Suprapubic skin (tissue), 3 donors: ENCODE data around the gene MBNL2.

Experiments
- POLR2A ChIP-seq, 2 donors: fragments of 450-650 bp; IDR thresholded peaks; one replicate each; pipeline ENCODE4 v1.6.1; 2017; ENCODE audit warnings: antibody characterized with exemption in 2 of 2, mild to moderate bottlenecking in 2 of 2, moderate library complexity in 2 of 2
- TF ChIP-seq, protein P1 (sequence below), 2 donors: fragments of 200-600 bp in 1 of 2; fragments of 450-650 bp in 1 of 2; sonication (generic) in 1 of 2; IDR thresholded peaks; one replicate each; pipeline ENCODE4 v1.5.1; 2016 to 2019; ENCODE audit warnings: antibody characterized with exemption in 2 of 2, mild to moderate bottlenecking in 1 of 2, moderate library complexity in 1 of 2

DNA sequence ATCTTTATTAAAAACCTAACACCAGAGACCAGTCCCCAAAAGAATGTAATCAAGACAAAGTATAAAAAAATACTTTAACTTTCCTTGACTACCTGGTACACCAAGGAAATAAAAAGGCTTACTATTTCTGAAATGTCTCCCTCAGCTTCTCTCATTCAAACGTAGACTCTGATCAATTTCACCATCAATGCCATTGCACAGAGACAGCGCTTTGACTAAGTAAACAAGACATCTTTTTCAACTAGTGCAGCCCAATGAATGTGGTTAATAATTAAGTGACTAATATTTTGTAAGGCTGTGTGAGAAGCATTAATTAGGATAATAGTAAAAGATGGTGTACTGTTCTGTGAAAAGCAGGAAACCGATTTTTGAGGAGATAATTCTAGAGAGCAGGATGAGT lies 204.6 kb downstream of the MBNL2 start:
- TF ChIP-seq, protein P1, sequence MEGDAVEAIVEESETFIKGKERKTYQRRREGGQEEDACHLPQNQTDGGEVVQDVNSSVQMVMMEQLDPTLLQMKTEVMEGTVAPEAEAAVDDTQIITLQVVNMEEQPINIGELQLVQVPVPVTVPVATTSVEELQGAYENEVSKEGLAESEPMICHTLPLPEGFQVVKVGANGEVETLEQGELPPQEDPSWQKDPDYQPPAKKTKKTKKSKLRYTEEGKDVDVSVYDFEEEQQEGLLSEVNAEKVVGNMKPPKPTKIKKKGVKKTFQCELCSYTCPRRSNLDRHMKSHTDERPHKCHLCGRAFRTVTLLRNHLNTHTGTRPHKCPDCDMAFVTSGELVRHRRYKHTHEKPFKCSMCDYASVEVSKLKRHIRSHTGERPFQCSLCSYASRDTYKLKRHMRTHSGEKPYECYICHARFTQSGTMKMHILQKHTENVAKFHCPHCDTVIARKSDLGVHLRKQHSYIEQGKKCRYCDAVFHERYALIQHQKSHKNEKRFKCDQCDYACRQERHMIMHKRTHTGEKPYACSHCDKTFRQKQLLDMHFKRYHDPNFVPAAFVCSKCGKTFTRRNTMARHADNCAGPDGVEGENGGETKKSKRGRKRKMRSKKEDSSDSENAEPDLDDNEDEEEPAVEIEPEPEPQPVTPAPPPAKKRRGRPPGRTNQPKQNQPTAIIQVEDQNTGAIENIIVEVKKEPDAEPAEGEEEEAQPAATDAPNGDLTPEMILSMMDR (IDR thresholded peaks at IDR 0.05): no peak
- no peak for TF ChIP-seq POLR2A (IDR thresholded peaks at IDR 0.05)
